Right cardiac atrium (tissue), 5 donors: ENCODE results near the gene REP15. TPM values are rescaled to one million over a fixed set of nuclear protein-coding genes. Genes with fewer than 3 reads are reported as not detected.

Experiments used
- ATAC-seq, 2 donors: fragments of 200-7000 bp; cut with Tn5 transposase; one replicate each; pipeline versions ENCODE4 v1.8.0 to v1.9.1; 2020; ENCODE audit warnings: moderate library complexity in 2 of 2, mild to moderate bottlenecking in 1 of 2
- DNase-seq, 3 donors: peaks; one replicate each; pipeline ENCODE4 v3.0.0-alpha.2; 2020
- H3K27ac ChIP-seq: one replicate; pipeline ENCODE4 v1.5.1; 2013; ENCODE audit warnings: mild to moderate bottlenecking, low read length, control low read depth, moderate library complexity
- H3K27me3 ChIP-seq: one replicate; pipeline ENCODE4 v1.6.1; 2013; ENCODE audit not compliant: control insufficient read depth, insufficient read depth
- H3K4me1 ChIP-seq: one replicate; pipeline ENCODE4 v1.6.1; 2013; ENCODE audit warnings: low read length; ENCODE audit not compliant: control insufficient read depth, insufficient read depth
- H3K4me3 ChIP-seq: one replicate; pipeline ENCODE4 v1.5.1; 2013; ENCODE audit warnings: low read length, control low read depth
- H3K9me3 ChIP-seq: one replicate; pipeline ENCODE4 v1.6.1; 2013; ENCODE audit warnings: low read length; ENCODE audit not compliant: control insufficient read depth
- WGBS: extraction: QIAGEN DNeasy Blood & Tissue Kit; methylation state at CpG from one replicate; pipeline ENCODE4 v1.1.7; 2013; 5-methylcytosine and 5-hydroxymethylcytosine counted together
- intact Hi-C, 4 donors: fragments of 100-400 bp; cut with DNase I; formaldehyde crosslinking; loops; one replicate each; pipeline versions ENCODE4 v1.11.0 to v1.14.0; 2022 to 2023
- polyA plus RNA-seq: library from polyadenylated mRNA; stranded (reverse); fragments of 200-250 nt; gene quantifications from one replicate; pipeline ENCODE4 v1.2.3, GENCODE V29; 2013
- total RNA-seq, 4 donors: library from RNA; stranded (reverse); fragmentation: NEBNext Ultra II Directional; extraction: Animal tissue kit (Norgen Biotek cat#: 25700); gene quantifications; one replicate each; pipeline ENCODE4 v1.2.1, GENCODE V29; 2021
- donor health status: healthy with polysubstance abuse.
- donor health status: DM: no; HTN: yes; CAD: no.
- donor health status: DM: no; HTN: no; CAD: no.
- donor health status: DM: no; HTN: yes; CAD: no; lungs with severe emphysema.
- donor health status: DM: yes; HTN: yes; CAD: no.

REP15 gene
- total and polyA plus RNA-seq, 5 donors, result 1.3 to 3.6 (median 2.4) TPM

DNA sequence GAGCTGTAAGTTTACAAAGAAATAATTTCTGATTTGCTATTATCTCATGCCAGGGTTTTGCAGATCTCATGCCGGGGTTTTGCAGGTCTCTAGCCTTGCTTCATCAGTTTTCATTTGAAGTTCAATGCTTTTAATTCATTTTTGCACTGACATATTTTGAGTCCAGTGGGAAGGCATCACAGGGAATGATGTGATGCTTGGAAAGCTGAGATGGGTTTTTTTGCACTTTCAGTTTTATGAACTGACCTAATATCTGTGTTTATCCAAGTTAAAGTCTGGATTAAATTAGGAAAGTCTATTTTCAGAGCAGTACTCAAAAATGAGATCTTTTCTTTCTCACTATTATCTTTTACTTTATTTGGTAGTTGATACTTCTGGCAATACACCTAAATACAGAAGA lies 23.6 kb upstream of the REP15 start:
- Histone ChIP-seq H3K27me3 (no peaks in the 10 kb centered on the region), H3K27ac (no peak overlapping the region), H3K4me3 (no peak overlapping the region), H3K9me3 (no peaks in the 10 kb centered on the region), H3K4me1 (no peaks in the 10 kb centered on the region)
- ATAC-seq, result peak in 1 of 2 donors; percentile 31
- no peak for DNase-seq
- intact Hi-C loops, result no loop called here
- 67% methylated on average over 1 of the region's 1 CpG for WGBS

GRCh38 chr12:27673101-27673718 lies 23.0 kb upstream of the REP15 start:
- H3K4me3 ChIP-seq, result no peak overlapping the region

GRCh38 chr12:27674989-27675388 lies 21.3 kb upstream of the REP15 start:
- H3K27ac ChIP-seq, result no peak overlapping the region

More at GRCh38 chr12:27673101-27673718, 23.0 kb upstream of the REP15 start:
- Histone ChIP-seq H3K27ac (no peak overlapping the region), H3K4me1 (no peaks in the 10 kb centered on the region), H3K27me3 (no peaks in the 10 kb centered on the region), H3K9me3 (no peaks in the 10 kb centered on the region)
- ATAC-seq, result no peak
- intact Hi-C loops, result no loop called here
- 20% methylated on average over 3 of the region's 3 CpGs for WGBS
- no peak for DNase-seq

DNA sequence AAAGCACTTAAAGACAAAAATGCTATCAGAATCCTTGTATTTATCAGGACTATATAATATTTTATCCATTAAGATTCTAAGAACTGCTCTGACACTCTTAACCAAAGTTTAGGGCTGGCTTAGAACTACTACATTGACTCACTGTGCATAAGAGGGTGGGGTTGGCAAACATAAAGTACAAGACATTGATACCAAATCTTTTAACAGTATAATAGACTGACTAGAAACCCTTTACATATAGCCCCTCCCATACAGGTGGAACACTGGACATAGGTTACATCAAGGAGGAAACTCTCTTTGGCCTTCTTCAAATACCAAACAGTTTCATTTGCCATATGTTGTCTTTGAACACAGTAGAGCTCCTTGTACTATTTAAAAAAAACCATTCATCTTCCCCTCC lies 15.6 kb upstream of the REP15 start:
- H3K27me3 ChIP-seq, result no peaks in the 10 kb centered on the region
- H3K4me3 ChIP-seq, result no peak overlapping the region
- ATAC-seq (no peak), DNase-seq (no peak)
- intact Hi-C loops, result no loop called here
- no peak overlapping the region for H3K27ac ChIP-seq
- H3K4me1 ChIP-seq, result no peaks in the 10 kb centered on the region
- H3K9me3 ChIP-seq, result no peaks in the 10 kb centered on the region

More at GRCh38 chr12:27674989-27675388, 21.3 kb upstream of the REP15 start:
- Histone ChIP-seq H3K9me3 (no peaks in the 10 kb centered on the region), H3K4me1 (no peaks in the 10 kb centered on the region), H3K27me3 (no peaks in the 10 kb centered on the region), H3K4me3 (no peak overlapping the region)
- intact Hi-C loops, result no loop called here
- ATAC-seq, result no peak
- WGBS, result 73% methylated on average over 2 of the region's 2 CpGs
- no peak for DNase-seq

GRCh38 chr12:27682534-27682933 lies 13.7 kb upstream of the REP15 start:
- no peak overlapping the region for H3K4me3 ChIP-seq
- intact Hi-C loops, result no loop called here
- H3K9me3 ChIP-seq, result no peaks in the 10 kb centered on the region
- no peaks in the 10 kb centered on the region for H3K27me3 ChIP-seq
- no peak overlapping the region for H3K27ac ChIP-seq
- no peaks in the 10 kb centered on the region for H3K4me1 ChIP-seq
- ATAC-seq (no peak), DNase-seq (no peak)
- 96% methylated on average over 2 of the region's 2 CpGs for WGBS

GRCh38 chr12:27685274-27685673 lies 11.0 kb upstream of the REP15 start:
- ATAC-seq, result no peak
- H3K9me3 ChIP-seq, result no peaks in the 10 kb centered on the region
- WGBS, result 90% methylated on average over 2 of the region's 2 CpGs

GRCh38 chr12:27686147-27686546 lies 10.1 kb upstream of the REP15 start:
- intact Hi-C loops, result no loop called here
- H3K27me3 ChIP-seq, result no peaks in the 10 kb centered on the region
- no peak overlapping the region for H3K27ac ChIP-seq
- no peaks in the 10 kb centered on the region for H3K9me3 ChIP-seq
- H3K4me1 ChIP-seq, result no peaks in the 10 kb centered on the region
- ATAC-seq (no peak), DNase-seq (no peak)
- H3K4me3 ChIP-seq, result no peak overlapping the region

More at GRCh38 chr12:27685274-27685673, 11.0 kb upstream of the REP15 start:
- intact Hi-C loops, result no loop called here
- H3K27me3 ChIP-seq, result no peaks in the 10 kb centered on the region
- no peaks in the 10 kb centered on the region for H3K4me1 ChIP-seq
- no peak overlapping the region for H3K4me3 ChIP-seq
- DNase-seq, result no peak
- H3K27ac ChIP-seq, result no peak overlapping the region

GRCh38 chr12:27688671-27689070 lies 7.6 kb upstream of the REP15 start:
- no peaks in the 10 kb centered on the region for H3K9me3 ChIP-seq
- no peaks in the 10 kb centered on the region for H3K4me1 ChIP-seq
- H3K27me3 ChIP-seq, result no peaks in the 10 kb centered on the region
- DNase-seq, result no peak
- no peak overlapping the region for H3K27ac ChIP-seq
- ATAC-seq, result no peak
- WGBS, result 93% methylated on average over 3 of the region's 3 CpGs
- intact Hi-C loops, result no loop called here
- H3K4me3 ChIP-seq, result no peak overlapping the region

GRCh38 chr12:27689558-27690180 lies 6.6 kb upstream of the REP15 start:
- Histone ChIP-seq H3K4me3 (no peak overlapping the region), H3K27me3 (no peaks in the 10 kb centered on the region), H3K9me3 (no peaks in the 10 kb centered on the region), H3K4me1 (no peaks in the 10 kb centered on the region), H3K27ac (no peak overlapping the region)
- 94% methylated on average over 13 of the region's 13 CpGs for WGBS
- intact Hi-C loops, result no loop called here
- DNase-seq (no peak), ATAC-seq (peak in 1 of 2 donors; percentile 13)

DNA sequence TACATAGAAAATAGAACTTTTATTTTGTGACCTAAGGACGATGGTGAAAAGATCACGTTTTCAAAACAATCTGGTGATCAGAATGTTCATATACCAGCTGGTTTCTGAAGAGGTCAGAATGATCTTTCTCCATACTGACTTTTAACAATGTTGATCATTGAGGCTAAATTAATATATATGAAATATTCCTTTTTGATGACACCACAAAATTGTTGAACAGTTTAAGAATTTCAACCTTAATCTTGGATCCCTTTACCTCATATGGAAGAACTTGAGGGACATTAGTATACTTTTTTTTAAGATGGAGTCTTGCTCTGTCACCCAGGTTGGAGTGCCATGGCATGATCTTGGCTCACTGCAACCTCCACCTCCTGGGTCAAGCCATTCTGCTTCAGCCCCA lies 2.8 kb upstream of the REP15 start:
- intact Hi-C loops, result no loop called here
- no peaks in the 10 kb centered on the region for H3K4me1 ChIP-seq
- WGBS, result 85% methylated on average over 2 of the region's 2 CpGs
- ATAC-seq (no peak), DNase-seq (no peak)
- no peaks in the 10 kb centered on the region for H3K27me3 ChIP-seq
- no peak overlapping the region for H3K27ac ChIP-seq
- no peak overlapping the region for H3K4me3 ChIP-seq
- H3K9me3 ChIP-seq, result no peaks in the 10 kb centered on the region

- H3K27ac ChIP-seq, result no peak overlapping the region
- no peak overlapping the region for H3K4me3 ChIP-seq
- no peak for DNase-seq
- 87% methylated on average over 6 of the region's 6 CpGs for WGBS
- ATAC-seq, result no peak
- no peaks in the 10 kb centered on the region for H3K9me3 ChIP-seq
- H3K4me1 ChIP-seq, result no peaks in the 10 kb centered on the region
- intact Hi-C loops, result no loop called here
- H3K27me3 ChIP-seq, result no peaks in the 10 kb centered on the region
Observed at GRCh38 chr12:27695556-27696292, 523 bp upstream of the REP15 start.
